ENCODE measurements around the gene E2F7. TPM values are rescaled to one million over a fixed set of nuclear protein-coding genes. Genes with fewer than 3 reads are reported as not detected.
A peak's percentile ranks its signal among the peaks of the same experiment; 100 is the strongest.

Gene E2F7
- total and polyA plus RNA-seq, 2 experiments from 2014 or later, result 31.8 to 40.3 TPM

DNA sequence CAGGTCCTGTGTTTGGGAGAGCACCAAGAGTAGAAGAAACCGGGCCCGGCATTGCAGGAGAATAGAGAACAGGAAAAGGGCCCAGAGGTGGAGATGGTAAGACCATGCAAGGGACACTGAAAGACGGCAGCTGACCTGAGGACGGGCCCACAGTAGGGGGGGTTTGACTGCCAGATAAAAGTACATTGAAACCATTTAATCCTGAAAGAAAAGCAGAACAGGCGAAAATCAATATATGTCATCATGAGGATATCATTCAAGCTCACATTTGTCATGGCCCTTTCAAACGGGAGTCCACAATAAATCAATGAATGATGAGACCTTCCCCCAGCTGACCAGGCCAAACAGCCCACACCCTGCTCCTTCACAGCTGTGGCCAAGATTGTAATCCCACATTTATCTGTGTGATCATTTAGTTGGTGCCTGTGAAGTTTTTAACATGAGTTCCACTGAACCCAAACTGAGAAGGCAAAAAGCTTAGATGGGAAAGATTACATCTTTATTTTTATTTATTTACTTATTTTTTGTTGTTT is 39.5 kb downstream of the E2F7 start (continued):
- TF ChIP-seq, protein P1, sequence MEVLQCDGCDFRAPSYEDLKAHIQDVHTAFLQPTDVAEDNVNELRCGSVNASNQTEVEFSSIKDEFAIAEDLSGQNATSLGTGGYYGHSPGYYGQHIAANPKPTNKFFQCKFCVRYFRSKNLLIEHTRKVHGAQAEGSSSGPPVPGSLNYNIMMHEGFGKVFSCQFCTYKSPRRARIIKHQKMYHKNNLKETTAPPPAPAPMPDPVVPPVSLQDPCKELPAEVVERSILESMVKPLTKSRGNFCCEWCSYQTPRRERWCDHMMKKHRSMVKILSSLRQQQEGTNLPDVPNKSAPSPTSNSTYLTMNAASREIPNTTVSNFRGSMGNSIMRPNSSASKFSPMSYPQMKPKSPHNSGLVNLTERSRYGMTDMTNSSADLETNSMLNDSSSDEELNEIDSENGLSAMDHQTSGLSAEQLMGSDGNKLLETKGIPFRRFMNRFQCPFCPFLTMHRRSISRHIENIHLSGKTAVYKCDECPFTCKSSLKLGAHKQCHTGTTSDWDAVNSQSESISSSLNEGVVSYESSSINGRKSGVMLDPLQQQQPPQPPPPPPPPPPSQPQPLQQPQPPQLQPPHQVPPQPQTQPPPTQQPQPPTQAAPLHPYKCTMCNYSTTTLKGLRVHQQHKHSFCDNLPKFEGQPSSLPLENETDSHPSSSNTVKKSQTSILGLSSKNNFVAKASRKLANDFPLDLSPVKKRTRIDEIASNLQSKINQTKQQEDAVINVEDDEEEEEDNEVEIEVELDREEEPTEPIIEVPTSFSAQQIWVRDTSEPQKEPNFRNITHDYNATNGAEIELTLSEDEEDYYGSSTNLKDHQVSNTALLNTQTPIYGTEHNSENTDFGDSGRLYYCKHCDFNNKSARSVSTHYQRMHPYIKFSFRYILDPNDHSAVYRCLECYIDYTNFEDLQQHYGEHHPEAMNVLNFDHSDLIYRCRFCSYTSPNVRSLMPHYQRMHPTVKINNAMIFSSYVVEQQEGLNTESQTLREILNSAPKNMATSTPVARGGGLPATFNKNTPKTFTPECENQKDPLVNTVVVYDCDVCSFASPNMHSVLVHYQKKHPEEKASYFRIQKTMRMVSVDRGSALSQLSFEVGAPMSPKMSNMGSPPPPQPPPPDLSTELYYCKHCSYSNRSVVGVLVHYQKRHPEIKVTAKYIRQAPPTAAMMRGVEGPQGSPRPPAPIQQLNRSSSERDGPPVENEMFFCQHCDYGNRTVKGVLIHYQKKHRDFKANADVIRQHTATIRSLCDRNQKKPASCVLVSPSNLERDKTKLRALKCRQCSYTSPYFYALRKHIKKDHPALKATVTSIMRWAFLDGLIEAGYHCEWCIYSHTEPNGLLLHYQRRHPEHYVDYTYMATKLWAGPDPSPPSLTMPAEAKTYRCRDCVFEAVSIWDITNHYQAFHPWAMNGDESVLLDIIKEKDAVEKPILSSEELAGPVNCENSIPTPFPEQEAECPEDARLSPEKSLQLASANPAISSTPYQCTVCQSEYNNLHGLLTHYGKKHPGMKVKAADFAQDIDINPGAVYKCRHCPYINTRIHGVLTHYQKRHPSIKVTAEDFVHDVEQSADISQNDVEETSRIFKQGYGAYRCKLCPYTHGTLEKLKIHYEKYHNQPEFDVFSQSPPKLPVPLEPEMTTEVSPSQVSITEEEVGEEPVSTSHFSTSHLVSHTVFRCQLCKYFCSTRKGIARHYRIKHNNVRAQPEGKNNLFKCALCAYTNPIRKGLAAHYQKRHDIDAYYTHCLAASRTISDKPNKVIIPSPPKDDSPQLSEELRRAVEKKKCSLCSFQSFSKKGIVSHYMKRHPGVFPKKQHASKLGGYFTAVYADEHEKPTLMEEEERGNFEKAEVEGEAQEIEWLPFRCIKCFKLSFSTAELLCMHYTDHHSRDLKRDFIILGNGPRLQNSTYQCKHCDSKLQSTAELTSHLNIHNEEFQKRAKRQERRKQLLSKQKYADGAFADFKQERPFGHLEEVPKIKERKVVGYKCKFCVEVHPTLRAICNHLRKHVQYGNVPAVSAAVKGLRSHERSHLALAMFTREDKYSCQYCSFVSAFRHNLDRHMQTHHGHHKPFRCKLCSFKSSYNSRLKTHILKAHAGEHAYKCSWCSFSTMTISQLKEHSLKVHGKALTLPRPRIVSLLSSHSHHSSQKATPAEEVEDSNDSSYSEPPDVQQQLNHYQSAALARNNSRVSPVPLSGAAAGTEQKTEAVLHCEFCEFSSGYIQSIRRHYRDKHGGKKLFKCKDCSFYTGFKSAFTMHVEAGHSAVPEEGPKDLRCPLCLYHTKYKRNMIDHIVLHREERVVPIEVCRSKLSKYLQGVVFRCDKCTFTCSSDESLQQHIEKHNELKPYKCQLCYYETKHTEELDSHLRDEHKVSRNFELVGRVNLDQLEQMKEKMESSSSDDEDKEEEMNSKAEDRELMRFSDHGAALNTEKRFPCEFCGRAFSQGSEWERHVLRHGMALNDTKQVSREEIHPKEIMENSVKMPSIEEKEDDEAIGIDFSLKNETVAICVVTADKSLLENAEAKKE (CRISPR knock-in tag; IDR thresholded peaks at IDR 0.05), result no peak
- TF ChIP-seq, protein P2, sequence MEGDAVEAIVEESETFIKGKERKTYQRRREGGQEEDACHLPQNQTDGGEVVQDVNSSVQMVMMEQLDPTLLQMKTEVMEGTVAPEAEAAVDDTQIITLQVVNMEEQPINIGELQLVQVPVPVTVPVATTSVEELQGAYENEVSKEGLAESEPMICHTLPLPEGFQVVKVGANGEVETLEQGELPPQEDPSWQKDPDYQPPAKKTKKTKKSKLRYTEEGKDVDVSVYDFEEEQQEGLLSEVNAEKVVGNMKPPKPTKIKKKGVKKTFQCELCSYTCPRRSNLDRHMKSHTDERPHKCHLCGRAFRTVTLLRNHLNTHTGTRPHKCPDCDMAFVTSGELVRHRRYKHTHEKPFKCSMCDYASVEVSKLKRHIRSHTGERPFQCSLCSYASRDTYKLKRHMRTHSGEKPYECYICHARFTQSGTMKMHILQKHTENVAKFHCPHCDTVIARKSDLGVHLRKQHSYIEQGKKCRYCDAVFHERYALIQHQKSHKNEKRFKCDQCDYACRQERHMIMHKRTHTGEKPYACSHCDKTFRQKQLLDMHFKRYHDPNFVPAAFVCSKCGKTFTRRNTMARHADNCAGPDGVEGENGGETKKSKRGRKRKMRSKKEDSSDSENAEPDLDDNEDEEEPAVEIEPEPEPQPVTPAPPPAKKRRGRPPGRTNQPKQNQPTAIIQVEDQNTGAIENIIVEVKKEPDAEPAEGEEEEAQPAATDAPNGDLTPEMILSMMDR (conservative IDR thresholded peaks at IDR 0.05; ENCODE audit: low read depth in 2 of 2), result no peak

DNA sequence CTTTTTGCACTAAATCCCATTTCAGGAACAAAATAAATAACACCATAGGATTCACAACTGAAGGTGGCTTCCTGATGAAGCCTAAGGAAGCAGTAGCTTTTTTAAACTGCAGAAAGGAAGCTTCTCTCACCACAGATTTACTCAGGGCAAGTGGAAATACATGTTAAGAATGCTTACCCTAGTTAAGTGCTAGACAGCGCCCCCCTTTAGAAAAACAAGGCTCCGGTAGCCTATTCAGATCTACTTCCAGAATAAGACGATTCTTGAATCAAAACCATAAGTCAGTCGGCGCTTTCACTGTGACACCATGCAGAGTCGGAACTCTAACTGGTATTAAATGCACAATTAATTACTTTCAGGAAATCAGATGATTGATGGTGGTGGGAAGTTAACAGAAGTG is 41.9 kb downstream of the E2F7 start:
- no peaks in the 10 kb centered on the region for H3K79me2 ChIP-seq (replicated peaks; ENCODE audit: insufficient read depth)
- Mint-ChIP-seq H3K4me3 (no peak overlapping the region), H3K27ac (no peak overlapping the region), H3K4me1 (no peaks in the 10 kb centered on the region), H3K36me3 (ENCODE audit: low read depth) (peaks cover 69% of the 10 kb centered on the region), H3K27me3 (ENCODE audit: insufficient read depth, low read depth, poor library complexity) (peaks cover 7% of the 10 kb centered on the region), H3K9me3 (no peaks in the 10 kb centered on the region; the same call in 2 of the 3 replicates)
- H3F3A ChIP-seq (replicated peaks; ENCODE audit: low read depth), result no peaks in the 10 kb centered on the region
- peaks cover 59% of the 10 kb centered on the region for H3K36me3 ChIP-seq (ENCODE audit: insufficient read depth)
- no peak for TF ChIP-seq NANOG (IDR thresholded peaks at IDR 0.05; ENCODE audit: borderline replicate concordance)
- TF ChIP-seq, protein P2 (conservative IDR thresholded peaks at IDR 0.05; ENCODE audit: low read depth in 2 of 2), result peak in 1 of 2 experiments; percentile 19; a peak in 1 of 4 replicates
- TF ChIP-seq, protein P3, sequence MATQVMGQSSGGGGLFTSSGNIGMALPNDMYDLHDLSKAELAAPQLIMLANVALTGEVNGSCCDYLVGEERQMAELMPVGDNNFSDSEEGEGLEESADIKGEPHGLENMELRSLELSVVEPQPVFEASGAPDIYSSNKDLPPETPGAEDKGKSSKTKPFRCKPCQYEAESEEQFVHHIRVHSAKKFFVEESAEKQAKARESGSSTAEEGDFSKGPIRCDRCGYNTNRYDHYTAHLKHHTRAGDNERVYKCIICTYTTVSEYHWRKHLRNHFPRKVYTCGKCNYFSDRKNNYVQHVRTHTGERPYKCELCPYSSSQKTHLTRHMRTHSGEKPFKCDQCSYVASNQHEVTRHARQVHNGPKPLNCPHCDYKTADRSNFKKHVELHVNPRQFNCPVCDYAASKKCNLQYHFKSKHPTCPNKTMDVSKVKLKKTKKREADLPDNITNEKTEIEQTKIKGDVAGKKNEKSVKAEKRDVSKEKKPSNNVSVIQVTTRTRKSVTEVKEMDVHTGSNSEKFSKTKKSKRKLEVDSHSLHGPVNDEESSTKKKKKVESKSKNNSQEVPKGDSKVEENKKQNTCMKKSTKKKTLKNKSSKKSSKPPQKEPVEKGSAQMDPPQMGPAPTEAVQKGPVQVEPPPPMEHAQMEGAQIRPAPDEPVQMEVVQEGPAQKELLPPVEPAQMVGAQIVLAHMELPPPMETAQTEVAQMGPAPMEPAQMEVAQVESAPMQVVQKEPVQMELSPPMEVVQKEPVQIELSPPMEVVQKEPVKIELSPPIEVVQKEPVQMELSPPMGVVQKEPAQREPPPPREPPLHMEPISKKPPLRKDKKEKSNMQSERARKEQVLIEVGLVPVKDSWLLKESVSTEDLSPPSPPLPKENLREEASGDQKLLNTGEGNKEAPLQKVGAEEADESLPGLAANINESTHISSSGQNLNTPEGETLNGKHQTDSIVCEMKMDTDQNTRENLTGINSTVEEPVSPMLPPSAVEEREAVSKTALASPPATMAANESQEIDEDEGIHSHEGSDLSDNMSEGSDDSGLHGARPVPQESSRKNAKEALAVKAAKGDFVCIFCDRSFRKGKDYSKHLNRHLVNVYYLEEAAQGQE (IDR thresholded peaks at IDR 0.05; ENCODE audit: unreplicated experiment), result no peak
- no peak for TF ChIP-seq STAT1 (IDR thresholded peaks at IDR 0.05; ENCODE audit: unreplicated experiment)
- no peaks in the 10 kb centered on the region for H3K9me2 ChIP-seq (ENCODE audit: insufficient read depth)
- DNase-seq (ENCODE audit: low spot score) (peak; percentile 26), ATAC-seq (no peak)
- H3K4me1 ChIP-seq (ENCODE audit: insufficient read depth), result no peaks in the 10 kb centered on the region
- H2AFZ ChIP-seq, result no peak overlapping the region
- no peak overlapping the region for H3K4me2 ChIP-seq
- H4K20me1 ChIP-seq (replicated peaks; ENCODE audit: insufficient read depth), result no peaks in the 10 kb centered on the region; the same call in 1 of the 2 replicates
- H3K27ac ChIP-seq (ENCODE audit: low read depth), result no peak overlapping the region
- H3K27me3 ChIP-seq (ENCODE audit: insufficient read depth), result no peaks in the 10 kb centered on the region
- no peak overlapping the region for H3K4me3 ChIP-seq

Data from GM23338 (cell line).